Suppressor macrophage treated with lipopolysaccharide for 1 hour (primary cell): ENCODE results near the gene RPLP1.
"Not testable (repeated sequence)": the region's sequence is repeated elsewhere in the genome, so short reads cannot be mapped to it uniquely, and the experiment has no call there.

Experiments
- DNase-seq, 3 donors: peaks; one replicate each; pipeline ENCODE4 v3.0.0-alpha.2; 2020 to 2022

The RPLP1 gene

GRCh38 chr15:69443032-69443611 is 9.5 kb upstream of the RPLP1 start:
- no peak for DNase-seq

GRCh38 chr15:69444686-69445085 is 7.9 kb upstream of the RPLP1 start:
- DNase-seq = no peak

GRCh38 chr15:69446953-69447352 is 5.7 kb upstream of the RPLP1 start:
- DNase-seq = no peak

GRCh38 chr15:69450221-69450620 is 2.4 kb upstream of the RPLP1 start:
- DNase-seq = not testable (repeated sequence)

DNA sequence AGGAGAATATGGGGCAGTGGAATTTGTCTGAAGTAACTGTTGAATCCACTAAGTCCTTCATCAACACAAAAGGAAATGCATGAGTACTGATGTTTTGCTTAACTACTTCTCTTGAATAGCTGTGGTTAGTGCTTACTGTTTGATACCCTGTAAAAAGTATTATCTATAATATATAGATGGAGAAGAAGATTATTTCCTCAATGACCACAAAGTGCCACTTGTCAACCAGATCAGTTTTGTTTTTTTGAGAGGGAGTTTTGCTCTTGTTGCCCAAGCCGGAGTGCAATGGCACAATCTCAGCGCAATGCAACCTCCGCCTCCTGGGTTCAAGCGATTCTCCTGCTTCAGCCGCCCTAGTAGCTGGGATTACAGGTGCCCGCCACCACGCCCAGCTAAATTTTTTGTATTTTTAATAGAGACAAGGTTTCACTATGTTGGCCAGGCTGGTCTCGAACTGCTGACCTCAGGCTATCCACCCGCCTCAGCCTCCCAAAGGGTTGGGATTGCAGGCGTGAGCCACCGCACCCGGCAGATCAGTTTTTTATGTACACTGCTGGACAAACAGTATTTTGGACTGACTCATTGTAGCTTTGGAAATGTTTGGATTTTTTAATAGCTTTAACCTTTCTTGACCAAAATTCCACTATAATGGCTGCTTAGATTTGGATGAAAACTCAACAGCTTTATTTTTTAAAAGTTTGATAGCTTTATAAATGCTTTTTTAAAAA is 1.5 kb upstream of the RPLP1 start:
- no peak for DNase-seq

GRCh38 chr15:69451951-69452691 is 497 bp upstream of the RPLP1 start:
- DNase-seq = peak in 2 of 3 donors; percentile 14 to 38

DNA sequence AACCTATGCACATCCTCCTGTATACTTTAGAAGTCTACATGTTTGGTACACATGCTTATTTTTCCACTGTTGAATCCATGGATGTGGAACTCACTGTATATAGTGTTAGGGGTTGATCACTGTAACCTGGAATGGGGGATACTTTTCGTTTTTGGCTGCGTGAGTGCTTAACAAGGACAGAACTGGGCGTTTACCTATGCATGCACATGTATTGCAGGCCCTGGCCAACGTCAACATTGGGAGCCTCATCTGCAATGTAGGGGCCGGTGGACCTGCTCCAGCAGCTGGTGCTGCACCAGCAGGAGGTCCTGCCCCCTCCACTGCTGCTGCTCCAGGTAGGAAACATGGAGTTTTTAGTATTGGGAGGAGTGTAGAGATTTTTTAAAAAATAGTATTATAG is 2.3 kb downstream of the RPLP1 start:
- DNase-seq = no peak

DNA sequence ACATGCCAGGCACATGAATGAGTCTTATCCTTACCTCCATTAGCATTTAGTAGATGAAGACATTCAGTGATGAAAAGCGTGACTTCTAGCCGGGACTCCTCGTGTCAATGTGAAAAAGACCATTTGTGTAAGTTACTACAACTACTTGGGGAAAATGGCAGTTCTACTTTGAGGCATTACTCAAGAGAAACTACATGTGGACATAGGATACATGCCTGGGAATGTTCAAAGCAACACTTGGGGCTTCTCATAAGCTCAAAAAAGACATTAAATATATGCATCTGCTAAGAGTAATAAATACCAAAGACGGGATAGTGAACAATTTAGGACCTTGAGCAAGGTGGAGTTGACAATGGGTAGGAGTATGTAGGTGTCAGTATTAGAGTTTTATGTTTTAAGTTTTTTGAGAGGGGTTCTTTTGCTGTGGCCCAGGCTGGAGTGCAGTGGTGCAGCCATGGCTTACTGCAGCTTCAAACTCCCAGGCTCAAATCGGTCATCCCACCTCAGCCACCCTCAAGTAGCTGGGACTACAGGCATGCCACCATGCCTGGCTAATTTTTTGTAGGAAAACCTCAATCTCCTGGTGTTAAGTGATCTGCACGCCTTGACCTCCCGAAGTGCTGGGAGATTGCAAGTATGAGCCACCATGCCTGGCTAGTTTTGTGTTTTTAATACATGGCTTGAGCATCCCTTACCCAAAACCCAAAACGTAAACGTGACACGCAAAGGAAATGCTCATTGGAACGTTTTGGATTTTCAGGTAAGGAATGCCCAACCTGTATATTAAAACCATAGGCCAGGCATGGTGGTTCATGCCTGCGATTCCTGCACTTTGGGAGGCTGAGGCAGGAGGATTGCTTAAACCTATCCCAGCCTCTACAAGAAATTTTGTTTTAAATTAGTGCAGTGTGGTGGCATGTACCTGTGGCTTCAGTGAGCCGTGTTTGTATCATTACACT is 3.9 kb downstream of the RPLP1 start:
- no peak for DNase-seq

GRCh38 chr15:69457304-69458280 is 5.0 kb downstream of the RPLP1 start:
- no peak for DNase-seq

- no peak for DNase-seq
These were observed 6.4 kb downstream of the RPLP1 start for GRCh38 chr15:69459066-69459465.

- DNase-seq = no peak
These were observed 7.9 kb downstream of the RPLP1 start for GRCh38 chr15:69460481-69460880.

DNA sequence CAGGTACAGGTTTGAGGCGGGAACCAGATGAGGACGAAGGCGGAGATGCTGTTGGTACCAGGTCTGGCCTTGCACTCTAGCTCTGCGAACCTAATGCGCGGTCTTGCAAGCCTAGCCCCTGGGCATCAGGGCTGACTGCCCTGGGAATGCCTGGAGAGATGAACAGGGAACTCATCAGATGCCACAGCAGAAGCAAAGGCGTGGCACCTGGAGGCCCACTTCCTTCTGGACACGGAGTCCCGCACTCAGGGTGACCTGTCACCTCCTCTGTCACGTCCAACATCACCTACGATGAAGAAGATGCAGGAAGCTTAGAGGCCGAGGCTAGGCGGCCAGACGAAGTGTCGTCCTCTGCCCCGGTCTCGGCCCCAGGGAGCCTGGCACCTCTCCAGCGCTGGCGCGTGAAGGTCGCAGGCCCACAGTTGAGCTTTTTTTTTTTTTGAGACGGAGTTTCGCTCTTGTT is 9.4 kb downstream of the RPLP1 start:
- no peak for DNase-seq

- DNase-seq = peak; percentile 98 to 99 (median 98)
These were observed 10.0 kb downstream of the RPLP1 start for GRCh38 chr15:69462493-69463181.

DNA sequence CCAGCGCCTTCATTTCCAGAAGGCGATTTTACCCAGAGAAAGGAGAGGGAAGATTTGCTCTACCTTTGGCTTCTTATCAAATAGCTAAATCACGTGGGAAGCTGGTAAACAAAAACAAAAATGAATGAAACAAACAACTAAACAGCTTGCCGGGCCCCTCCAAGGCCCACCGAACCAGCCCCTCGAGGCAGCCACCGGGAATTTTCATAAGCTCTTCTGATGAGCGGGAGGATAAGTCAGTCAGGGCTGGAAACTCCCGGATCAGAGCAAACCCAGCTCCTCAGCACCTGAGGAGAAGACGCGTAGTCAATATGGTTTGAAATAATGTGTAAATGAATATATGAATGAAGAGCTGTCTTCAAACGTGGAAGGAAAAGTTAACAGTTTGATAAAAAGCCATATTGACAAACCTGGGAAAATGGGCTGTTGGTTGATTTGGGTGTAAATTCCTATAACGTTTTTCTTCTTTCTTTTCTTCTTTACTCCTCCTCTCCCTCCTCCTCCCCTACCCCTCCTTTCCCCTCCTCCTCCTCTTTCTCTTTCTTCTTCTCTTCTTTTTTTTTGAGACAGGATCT is 10.7 kb downstream of the RPLP1 start:
- no peak for DNase-seq

- no peak for DNase-seq
These were observed 12.6 kb downstream of the RPLP1 start for GRCh38 chr15:69465253-69465652.

- no peak for DNase-seq
These were observed 14.1 kb downstream of the RPLP1 start for GRCh38 chr15:69466733-69467132.

DNA sequence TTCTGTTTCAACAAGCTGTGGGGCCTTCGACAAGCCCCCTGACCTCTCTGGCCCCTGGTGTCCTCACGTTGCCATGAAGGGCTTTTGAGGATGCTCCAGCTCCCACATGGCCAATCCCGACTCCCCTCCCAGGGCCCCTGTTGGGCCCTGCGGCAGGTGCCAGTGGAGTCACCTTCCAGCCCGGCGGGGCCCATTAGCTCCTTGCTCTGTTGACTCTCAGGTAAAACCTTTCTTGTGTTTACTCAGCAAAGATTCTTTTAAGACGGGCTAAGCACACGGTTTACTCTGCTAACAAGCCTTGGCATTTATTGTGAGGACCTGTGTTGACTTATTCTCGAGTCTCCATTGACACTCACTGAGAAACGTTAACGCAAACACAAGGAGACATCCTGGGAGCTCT is 15.0 kb downstream of the RPLP1 start:
- DNase-seq = no peak

DNA sequence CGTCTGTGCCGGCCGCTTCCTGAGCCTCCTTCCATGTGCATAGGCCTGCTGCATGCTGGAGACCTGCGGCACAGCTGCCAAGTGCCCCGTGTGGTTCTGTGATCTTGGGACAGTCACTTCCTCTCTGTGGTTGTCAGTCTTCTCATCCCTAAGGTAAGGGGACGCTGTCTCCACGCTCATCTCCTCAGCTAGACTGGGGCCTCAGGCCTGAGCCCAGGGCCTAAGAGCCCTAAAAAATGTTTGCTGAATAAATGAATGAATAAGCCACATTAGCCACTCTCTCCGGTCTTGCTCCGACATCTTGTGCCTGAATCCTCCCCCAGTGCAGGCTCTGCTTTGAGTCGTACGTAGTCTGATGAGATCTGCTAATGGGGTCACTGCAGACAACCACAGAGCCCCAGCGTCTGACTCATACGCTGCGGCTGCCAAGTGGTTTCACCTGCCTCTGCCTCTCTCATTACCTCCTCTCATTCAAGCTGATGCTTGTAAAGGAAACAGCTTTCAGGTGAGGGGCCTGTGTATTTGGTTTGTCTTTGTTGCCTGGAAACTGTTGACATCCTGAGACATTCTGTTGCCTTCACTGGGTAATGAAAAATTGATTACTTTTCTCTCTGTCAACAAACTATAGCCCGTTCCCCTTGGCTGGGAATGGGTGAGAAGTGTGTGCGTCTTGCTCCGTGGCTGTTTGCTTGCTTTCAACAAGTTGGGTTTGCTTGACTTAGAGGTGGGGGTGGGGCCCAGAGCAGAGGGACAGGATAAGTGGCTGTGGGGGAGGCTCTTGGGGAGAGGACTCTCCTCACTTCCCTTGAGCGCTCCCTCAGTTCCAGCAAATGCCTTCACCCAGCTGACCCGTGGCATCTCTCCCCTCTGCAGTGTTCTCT is 15.9 kb downstream of the RPLP1 start:
- no peak for DNase-seq

DNA sequence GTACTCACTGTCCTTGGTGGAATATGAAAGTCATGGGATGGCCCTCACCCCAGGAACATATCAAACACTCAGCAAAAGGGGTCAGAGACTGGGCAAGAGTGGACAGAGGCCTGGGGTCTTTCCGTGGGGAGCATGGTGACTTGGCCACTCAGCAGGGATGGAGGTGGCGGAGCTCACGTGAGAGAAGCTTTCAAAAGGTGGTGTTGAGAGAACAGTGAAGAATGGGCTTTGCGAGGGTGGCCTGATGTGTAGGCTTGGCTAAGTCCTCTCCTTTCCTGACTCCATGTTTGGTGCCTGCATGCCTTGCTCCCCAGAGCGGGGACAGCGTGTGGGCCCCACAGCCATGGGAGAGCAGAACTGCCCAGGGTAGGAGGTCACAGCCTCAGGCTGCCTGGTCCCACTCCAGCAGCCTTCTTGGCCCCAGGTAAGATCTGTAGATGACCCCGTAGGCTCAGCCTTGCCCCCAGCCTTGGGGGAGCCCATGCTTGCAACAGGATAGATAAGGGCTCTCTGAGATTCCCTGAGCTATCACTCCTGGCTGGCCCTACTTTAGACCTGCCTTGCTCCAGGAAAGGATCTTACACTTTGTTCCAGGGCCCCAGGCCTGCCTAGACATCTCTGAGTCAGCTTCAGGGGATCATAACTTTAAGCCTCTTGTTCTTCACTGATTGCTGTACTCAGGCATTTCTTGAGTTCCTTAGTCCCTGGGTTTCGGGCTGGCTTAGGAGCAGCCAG is 17.0 kb downstream of the RPLP1 start:
- DNase-seq = no peak
